ENCODE measurements around the gene DNAJC30. TPM values are rescaled to one million over a fixed set of nuclear protein-coding genes. Genes with fewer than 3 reads are reported as not detected.
"Not testable (repeated sequence)": the region's sequence is repeated elsewhere in the genome, so short reads cannot be mapped to it uniquely, and the experiment has no call there.

DNAJC30 gene
- total RNA-seq, 3 donors from 2014 or later = 8.7 to 10.5 (median 10.2) TPM

- H3K4me3 ChIP-seq = no peak overlapping the region
- intact Hi-C loops (cut with DNase I, micrococcal nuclease) = no loop called here
- ATAC-seq = no peak
- peaks cover 5% of the 10 kb centered on the region for H3K4me1 ChIP-seq (ENCODE audit: low read depth)
- no peaks in the 10 kb centered on the region for H3K9me3 ChIP-seq
- DNase-seq = no peak
- TF ChIP-seq CTCF (IDR thresholded peaks at IDR 0.05) = no peak
- H3K36me3 ChIP-seq (ENCODE audit: low read depth) = no peaks in the 10 kb centered on the region
Observed at GRCh38 chr7:73663033-73663432, 20.2 kb downstream of the DNAJC30 start.

DNA sequence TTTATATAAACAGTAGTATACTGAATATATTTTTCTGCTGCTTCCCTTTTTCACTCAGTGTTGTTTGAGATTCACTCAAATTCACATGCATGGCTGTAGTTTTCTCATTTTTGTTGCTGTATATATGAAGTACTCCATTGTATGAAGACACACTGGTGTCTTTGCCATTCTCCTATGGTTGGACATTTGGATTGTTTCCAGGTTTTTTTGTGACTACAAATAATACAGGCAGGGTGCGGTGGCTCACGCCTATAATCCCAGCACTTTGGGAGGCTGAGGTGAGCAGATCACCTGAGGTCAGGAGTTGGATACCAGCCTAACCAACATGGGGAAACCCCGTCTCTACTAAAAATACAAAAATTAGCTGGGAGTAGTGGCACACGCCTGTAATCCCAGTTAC lies 22.7 kb downstream of the DNAJC30 start:
- intact Hi-C loops (cut with DNase I, micrococcal nuclease); H3K4me1 ChIP-seq (ENCODE audit: low read depth); DNase-seq; H3K36me3 ChIP-seq (ENCODE audit: low read depth); H3K4me3 ChIP-seq; H3K9me3 ChIP-seq: not testable (repeated sequence)
- ATAC-seq = peak; percentile 39

DNA sequence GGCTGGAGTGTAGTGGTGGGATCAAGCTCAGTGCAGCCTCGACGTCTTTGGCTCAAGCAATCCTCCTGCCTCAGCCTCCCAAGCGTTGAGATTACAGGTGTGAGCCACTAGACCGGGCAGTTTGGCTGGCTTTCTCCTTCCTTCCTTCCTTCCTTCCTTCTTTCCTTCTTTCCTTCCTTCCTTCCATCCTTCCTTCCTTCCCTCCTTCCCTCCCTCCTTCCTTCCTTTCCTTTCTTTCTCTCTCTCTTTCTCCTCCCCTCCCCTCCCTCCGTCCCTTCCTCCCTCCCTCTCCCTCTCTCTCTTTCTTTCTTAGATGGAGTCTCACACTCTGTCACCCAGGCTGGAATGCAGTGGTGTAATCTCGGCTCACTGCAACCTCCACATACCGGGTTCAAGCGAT lies 23.3 kb downstream of the DNAJC30 start:
- H3K9me3 ChIP-seq = no peaks in the 10 kb centered on the region
- ATAC-seq = no peak
- intact Hi-C loops (cut with DNase I, micrococcal nuclease) = no loop called here
- TF ChIP-seq CTCF (IDR thresholded peaks at IDR 0.05) = no peak
- DNase-seq = no peak
- no peaks in the 10 kb centered on the region for H3K4me1 ChIP-seq (ENCODE audit: low read depth)
- H3K4me3 ChIP-seq = no peak overlapping the region
- H3K36me3 ChIP-seq (ENCODE audit: low read depth) = no peaks in the 10 kb centered on the region

- intact Hi-C loops (cut with DNase I, micrococcal nuclease); ATAC-seq; H3K9me3 ChIP-seq; DNase-seq; H3K4me3 ChIP-seq; H3K36me3 ChIP-seq (ENCODE audit: low read depth); H3K4me1 ChIP-seq (ENCODE audit: low read depth): not testable (repeated sequence)
Observed at GRCh38 chr7:73655309-73655708, 27.9 kb downstream of the DNAJC30 start.

GRCh38 chr7:73652541-73652949 lies 30.7 kb downstream of the DNAJC30 start:
- H3K4me1 ChIP-seq (ENCODE audit: low read depth) = peaks cover 9% of the 10 kb centered on the region
- ATAC-seq (peak; percentile 68), DNase-seq (peak in 1 of 3 donors; percentile 72)
- H3K4me3 ChIP-seq = no peak overlapping the region
- no peaks in the 10 kb centered on the region for H3K9me3 ChIP-seq
- TF ChIP-seq CTCF (IDR thresholded peaks at IDR 0.05) = no peak
- intact Hi-C loops (cut with DNase I, micrococcal nuclease) = no loop called here
- no peaks in the 10 kb centered on the region for H3K36me3 ChIP-seq (ENCODE audit: low read depth)

GRCh38 chr7:73650524-73650923 lies 32.7 kb downstream of the DNAJC30 start:
- no peak overlapping the region for H3K4me3 ChIP-seq
- intact Hi-C loops (cut with DNase I, micrococcal nuclease) = no loop called here

More at GRCh38 chr7:73650524-73650923, 32.7 kb downstream of the DNAJC30 start:
- peaks cover 9% of the 10 kb centered on the region for H3K4me1 ChIP-seq (ENCODE audit: low read depth)
- DNase-seq = no peak
- ATAC-seq = no peak
- TF ChIP-seq CTCF (IDR thresholded peaks at IDR 0.05) = no peak
- no peaks in the 10 kb centered on the region for H3K9me3 ChIP-seq
- H3K36me3 ChIP-seq (ENCODE audit: low read depth) = no peaks in the 10 kb centered on the region

Measured in mucosa of descending colon (tissue), 3 donors.